ENCODE data around the gene CADM1.

DNA sequence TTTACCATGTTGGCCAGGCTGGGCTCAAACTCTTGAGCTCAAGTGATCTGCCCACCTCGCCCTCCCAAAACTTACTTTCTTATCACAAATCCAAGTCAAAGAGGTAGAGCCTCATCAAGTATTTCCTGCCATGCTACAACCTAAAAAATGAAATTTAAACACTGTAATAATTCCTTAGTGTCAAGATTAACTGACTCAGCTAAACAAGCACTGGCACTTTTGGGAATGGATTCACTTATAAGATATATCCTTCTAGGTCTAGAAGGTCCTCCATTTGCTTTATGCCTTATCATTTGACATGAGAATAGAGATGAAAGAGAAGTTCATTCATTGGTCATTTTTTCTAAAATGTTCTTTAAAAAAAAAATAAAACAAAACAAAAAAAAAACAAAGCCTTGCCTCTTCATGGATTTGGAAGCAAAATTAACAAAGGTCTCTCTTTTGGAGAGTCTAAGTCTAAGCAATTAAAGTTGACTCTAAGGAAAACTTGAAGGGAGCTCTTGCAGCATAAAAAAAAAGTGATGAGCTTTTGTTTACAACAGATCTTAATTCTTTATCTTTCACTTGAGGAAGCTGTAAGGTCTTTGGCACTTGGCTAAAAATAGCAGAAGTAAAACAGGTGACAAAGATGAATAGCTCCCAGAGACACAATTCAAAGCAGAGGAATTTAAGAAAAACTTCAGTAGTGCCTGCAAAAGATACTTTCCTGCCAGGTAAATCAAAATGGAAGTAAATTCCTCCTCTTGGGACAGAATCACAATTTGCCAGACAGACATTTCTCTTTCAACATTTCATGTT, 50.3 kb downstream of the CADM1 start:
- TF ChIP-seq POLR2A (IDR thresholded peaks at IDR 0.05), result no peak
- TF ChIP-seq, protein P1, sequence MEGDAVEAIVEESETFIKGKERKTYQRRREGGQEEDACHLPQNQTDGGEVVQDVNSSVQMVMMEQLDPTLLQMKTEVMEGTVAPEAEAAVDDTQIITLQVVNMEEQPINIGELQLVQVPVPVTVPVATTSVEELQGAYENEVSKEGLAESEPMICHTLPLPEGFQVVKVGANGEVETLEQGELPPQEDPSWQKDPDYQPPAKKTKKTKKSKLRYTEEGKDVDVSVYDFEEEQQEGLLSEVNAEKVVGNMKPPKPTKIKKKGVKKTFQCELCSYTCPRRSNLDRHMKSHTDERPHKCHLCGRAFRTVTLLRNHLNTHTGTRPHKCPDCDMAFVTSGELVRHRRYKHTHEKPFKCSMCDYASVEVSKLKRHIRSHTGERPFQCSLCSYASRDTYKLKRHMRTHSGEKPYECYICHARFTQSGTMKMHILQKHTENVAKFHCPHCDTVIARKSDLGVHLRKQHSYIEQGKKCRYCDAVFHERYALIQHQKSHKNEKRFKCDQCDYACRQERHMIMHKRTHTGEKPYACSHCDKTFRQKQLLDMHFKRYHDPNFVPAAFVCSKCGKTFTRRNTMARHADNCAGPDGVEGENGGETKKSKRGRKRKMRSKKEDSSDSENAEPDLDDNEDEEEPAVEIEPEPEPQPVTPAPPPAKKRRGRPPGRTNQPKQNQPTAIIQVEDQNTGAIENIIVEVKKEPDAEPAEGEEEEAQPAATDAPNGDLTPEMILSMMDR (IDR thresholded peaks at IDR 0.05 in 4 of 5, conservative IDR thresholded peaks at IDR 0.05 in 1 of 5), result no peak

Measured in gastrocnemius medialis (tissue), 4 donors.